H9 (cell line): ENCODE measurements around the gene TTC27. TPM values are rescaled to one million over a fixed set of nuclear protein-coding genes. Genes with fewer than 3 reads are reported as not detected.

ENCODE experiments used
- DNase-seq: peaks from one replicate; pipeline ENCODE4 v3.0.0-alpha.2; 2017
- H2AFZ ChIP-seq: one replicate; pipeline ENCODE4 v1.6.1; 2013; ENCODE audit warnings: mild to moderate bottlenecking, low read length, control low read depth, moderate library complexity
- H2AK5ac ChIP-seq: 2 replicates; pipeline ENCODE4 v1.6.1; 2013; ENCODE audit warnings: low read length, control low read depth, mixed read lengths; ENCODE audit not compliant: insufficient read length
- H2BK120ac ChIP-seq: one replicate; pipeline ENCODE4 v1.6.1; 2013; ENCODE audit warnings: low read depth, mild to moderate bottlenecking, low read length, control low read depth, inconsistent platforms; ENCODE audit not compliant: poor library complexity, severe bottlenecking
- H2BK12ac ChIP-seq: 2 replicates; pipeline ENCODE4 v1.6.1; 2013; ENCODE audit warnings: low read length, control low read depth, mixed read lengths, low read depth; ENCODE audit not compliant: insufficient read length
- H2BK15ac ChIP-seq: 2 replicates; pipeline ENCODE4 v1.6.1; 2013; ENCODE audit warnings: low read depth, low read length, control low read depth
- H2BK20ac ChIP-seq: one replicate; pipeline ENCODE4 v1.6.1; 2013; ENCODE audit warnings: low read depth, mild to moderate bottlenecking, low read length, control low read depth, inconsistent platforms; ENCODE audit not compliant: poor library complexity, severe bottlenecking
- H2BK5ac ChIP-seq: 2 replicates; pipeline ENCODE4 v1.6.1; 2013; ENCODE audit warnings: low read length, control low read depth, mixed read lengths; ENCODE audit not compliant: insufficient read length
- H3K14ac ChIP-seq: 2 replicates; pipeline ENCODE4 v1.6.1; 2013; ENCODE audit warnings: low read length, control low read depth; ENCODE audit not compliant: insufficient read depth
- H3K18ac ChIP-seq: 2 replicates; pipeline ENCODE4 v1.6.1; 2013; ENCODE audit warnings: low read depth, mild to moderate bottlenecking, mixed read lengths, low read length, control low read depth; ENCODE audit not compliant: insufficient read length
- H3K23ac ChIP-seq: 2 replicates; pipeline ENCODE4 v1.6.1; 2013; ENCODE audit warnings: low read length, control low read depth, mixed read lengths, low read depth; ENCODE audit not compliant: insufficient read length
- H3K23me2 ChIP-seq: 2 replicates; pipeline ENCODE4 v1.6.1; 2013; ENCODE audit warnings: low read depth, mild to moderate bottlenecking, mixed read lengths, low read length, control low read depth; ENCODE audit not compliant: insufficient read length, poor library complexity, severe bottlenecking
- H3K27ac ChIP-seq: 2 replicates; pipeline ENCODE4 v1.5.1; 2013; ENCODE audit warnings: low read length, control low read depth, mixed read lengths, low read depth; ENCODE audit not compliant: insufficient read length
- H3K27me3 ChIP-seq: 2 replicates; pipeline ENCODE4 v1.6.1; 2013; ENCODE audit warnings: low read length, control low read depth, inconsistent platforms; ENCODE audit not compliant: insufficient read depth
- H3K4ac ChIP-seq: 2 replicates; pipeline ENCODE4 v1.6.1; 2013; ENCODE audit warnings: low read depth, mild to moderate bottlenecking, control low read depth, inconsistent platforms, low read length, moderate library complexity
- H3K4me1 ChIP-seq: 2 replicates; pipeline ENCODE4 v1.6.1; 2013; ENCODE audit warnings: low read length, control low read depth, inconsistent platforms; ENCODE audit not compliant: insufficient read depth
- H3K4me2 ChIP-seq: 2 replicates; pipeline ENCODE4 v1.6.1; 2013; ENCODE audit warnings: low read length, control low read depth, mixed read lengths; ENCODE audit not compliant: insufficient read length, insufficient read depth
- H3K56ac ChIP-seq: 2 replicates; pipeline ENCODE4 v1.6.1; 2013; ENCODE audit warnings: low read depth, mild to moderate bottlenecking, mixed read lengths, low read length, control low read depth; ENCODE audit not compliant: insufficient read length
- H3K79me1 ChIP-seq: 2 replicates; pipeline ENCODE4 v1.6.1; 2013; ENCODE audit warnings: low read depth, mild to moderate bottlenecking, moderate library complexity, low read length, control low read depth, inconsistent platforms; ENCODE audit not compliant: insufficient read depth, poor library complexity, severe bottlenecking
- H3K79me2 ChIP-seq: 2 replicates; pipeline ENCODE4 v1.6.1; 2013; ENCODE audit warnings: low read length, control low read depth, inconsistent platforms; ENCODE audit not compliant: insufficient read depth
- H3K9ac ChIP-seq: 2 replicates; pipeline ENCODE4 v1.6.1; 2013; ENCODE audit warnings: low read length, control low read depth, mixed read lengths; ENCODE audit not compliant: insufficient read length; ENCODE audit errors: extremely low read depth
- H3K9me3 ChIP-seq: one replicate; pipeline ENCODE4 v1.6.1; 2013; ENCODE audit warnings: low read depth, low read length, inconsistent platforms; ENCODE audit not compliant: control insufficient read depth
- H3T11ph ChIP-seq: one replicate; pipeline ENCODE4 v1.6.1; 2013; ENCODE audit warnings: mild to moderate bottlenecking, low read length, control low read depth, inconsistent platforms
- H4K20me1 ChIP-seq: one replicate; pipeline ENCODE4 v1.6.1; 2013; ENCODE audit not compliant: control insufficient read depth, insufficient read length, insufficient read depth
- H4K5ac ChIP-seq: 2 replicates; pipeline ENCODE4 v1.6.1; 2013; ENCODE audit warnings: low read depth, mild to moderate bottlenecking, mixed read lengths, low read length, control low read depth; ENCODE audit not compliant: insufficient read length
- H4K8ac ChIP-seq: replicated peaks from 2 replicates; pipeline ENCODE4 v1.6.1; 2013; ENCODE audit warnings: low read length, control low read depth, mixed read lengths, low read depth; ENCODE audit not compliant: insufficient read length
- H4K91ac ChIP-seq: 2 replicates; pipeline ENCODE4 v1.6.1; 2013; ENCODE audit warnings: low read depth, mild to moderate bottlenecking, moderate library complexity, mixed read lengths, low read length, control low read depth; ENCODE audit not compliant: insufficient read length
- H3K27ac Mint-ChIP-seq, 3 experiments: 2 replicates in 2 of 3; 3 replicates in 1 of 3; pipeline ENCODE4 v1.8.0; 2020 to 2021; ENCODE audit warnings: mixed read lengths in 3 of 3, mild to moderate bottlenecking in 1 of 3, moderate library complexity in 1 of 3
- H3K27me3 Mint-ChIP-seq: 2 replicates; pipeline ENCODE4 v1.8.0; 2021; ENCODE audit warnings: low read depth, mild to moderate bottlenecking, moderate library complexity, mixed read lengths
- H3K36me3 Mint-ChIP-seq, 3 experiments: 2 replicates in 2 of 3; 3 replicates in 1 of 3; pipeline ENCODE4 v1.8.0; 2020 to 2021; ENCODE audit warnings: low read depth in 3 of 3, mixed read lengths in 3 of 3; ENCODE audit not compliant: insufficient read depth in 1 of 3
- H3K4me1 Mint-ChIP-seq, 2 experiments: 2 replicates each; pipeline ENCODE4 v1.8.0; 2020; ENCODE audit warnings: mixed read lengths in 2 of 2
- H3K4me3 Mint-ChIP-seq, 2 experiments: 2 replicates in 1 of 2; 3 replicates in 1 of 2; pipeline ENCODE4 v1.8.0; 2020 to 2021; ENCODE audit warnings: mild to moderate bottlenecking in 2 of 2, mixed read lengths in 2 of 2, moderate library complexity in 1 of 2
- H3K9me3 Mint-ChIP-seq, 2 experiments: 2 replicates in 1 of 2; 3 replicates in 1 of 2; pipeline ENCODE4 v1.8.0; 2020; ENCODE audit warnings: mild to moderate bottlenecking in 2 of 2, mixed read lengths in 2 of 2, moderate library complexity in 1 of 2
- CTCF ChIP-seq: fragments of 200-600 bp; sonication (generic); conservative IDR thresholded peaks from 3 replicates; pipeline ENCODE4 v1.8.0; 2021; ENCODE audit warnings: antibody characterized with exemption, mild to moderate bottlenecking
- WGBS: extraction: QIAGEN DNeasy Blood & Tissue Kit; methylation state at CpG from one replicate; pipeline ENCODE4 v1.1.7; 2013; ENCODE audit warnings: missing lambda C conversion rate, low lambda C conversion rate, mixed read lengths; ENCODE audit not compliant: insufficient read length; ENCODE audit errors: extremely low coverage; 5-methylcytosine and 5-hydroxymethylcytosine counted together
- total RNA-seq: library from RNA; stranded (reverse); gene quantifications from 2 replicates; pipeline ENCODE4 v1.2.1, GENCODE V29; 2021

The TTC27 gene
- total RNA-seq, 1 experiment from 2014 or later = 26.0 TPM

DNA sequence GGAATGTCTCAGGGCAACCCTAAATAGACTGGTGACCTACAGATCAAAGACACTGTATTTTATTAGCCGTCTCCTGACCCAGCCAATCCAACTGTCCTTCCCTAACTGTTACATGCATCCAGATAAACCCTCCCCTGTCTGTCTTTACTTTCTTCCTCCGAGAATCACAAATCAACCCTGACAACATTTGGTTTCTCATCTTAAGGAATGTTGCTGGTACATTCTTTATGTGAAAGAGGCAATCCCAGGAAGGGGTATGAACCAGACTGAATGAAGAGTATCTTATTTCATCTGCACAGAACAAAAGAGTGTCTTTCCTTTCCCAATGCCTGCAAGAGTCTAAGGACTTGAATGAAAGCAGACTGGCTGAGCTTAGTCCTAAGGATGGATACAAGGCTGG is 205.0 kb downstream of the TTC27 start:
- Histone ChIP-seq H2BK20ac (no peak overlapping the region), H3K79me2 (no peaks in the 10 kb centered on the region), H4K5ac (no peak overlapping the region), H3K56ac (no peak overlapping the region), H3K14ac (no peak overlapping the region), H3K18ac (no peak overlapping the region), H2BK12ac (no peak overlapping the region), H2AK5ac (no peak overlapping the region), H3K23ac (no peak overlapping the region), H3K23me2 (no peaks in the 10 kb centered on the region), H3K4me2 (no peak overlapping the region), H3K4ac (no peak overlapping the region), H4K8ac (no peak overlapping the region), H3K27ac (no peak overlapping the region), H2BK120ac (no peak overlapping the region), H3K9me3 (no peaks in the 10 kb centered on the region), H3K79me1 (no peaks in the 10 kb centered on the region), H3K27me3 (no peaks in the 10 kb centered on the region), H3K9ac (no peak overlapping the region), H3K4me1 (no peaks in the 10 kb centered on the region; the same call in 1 of the 2 replicates), H3T11ph (no peak overlapping the region), H2BK5ac (no peak overlapping the region), H2AFZ (no peak overlapping the region), H4K20me1 (no peaks in the 10 kb centered on the region), H2BK15ac (no peak overlapping the region), H4K91ac (no peak overlapping the region)
- no peak overlapping the region for H3K4me3 Mint-ChIP-seq
- H3K4me1 Mint-ChIP-seq = peaks cover 9 to 10% of the 10 kb centered on the region in 2 experiments
- no CpG with 5 or more reads among the region's 2 CpGs for whole genome bisulfite sequencing
- H3K27ac Mint-ChIP-seq = no peak overlapping the region; a peak in 1 of 7 replicates
- no peaks in the 10 kb centered on the region for H3K27me3 Mint-ChIP-seq
- no peak for DNase-seq
- TF ChIP-seq CTCF = no peak
- H3K36me3 Mint-ChIP-seq = peaks cover 0 to 4% (median 0%) of the 10 kb centered on the region in 3 experiments; a peak in 1 of 7 replicates
- H3K9me3 Mint-ChIP-seq = peaks cover 3 to 10% of the 10 kb centered on the region in 2 experiments; a peak in 4 of 5 replicates
